MM.1S (cell line): Measurements from ENCODE around the gene GTF2I.

Experiments
- CTCF ChIP-seq: fragments of 300-600 bp; sonication (generic); IDR thresholded peaks from 2 replicates; pipeline ENCODE4 v1.5.1; 2016; ENCODE audit warnings: antibody characterized with exemption, low read length, mixed read lengths
- EZH2 ChIP-seq: fragments of 300-600 bp; sonication (generic); optimal IDR thresholded peaks from 2 replicates; pipeline ENCODE3; 2017; ENCODE audit warnings: low read depth, mild to moderate bottlenecking, antibody characterized with exemption, low read length, mixed read lengths

GRCh38 chr7:74683799-74684198, 26.3 kb downstream of the GTF2I start:
- no peak for TF ChIP-seq EZH2
- no peak for TF ChIP-seq CTCF
